CD4-positive, alpha-beta T cell treated with Interferon alpha-2 for 1 hour (primary cell): ENCODE data around the gene SEMA3A.

Source experiments
- DNase-seq, 2 donors: peaks; one replicate each; pipeline ENCODE4 v3.0.0-alpha.2; 2020 to 2022

Gene SEMA3A

DNA sequence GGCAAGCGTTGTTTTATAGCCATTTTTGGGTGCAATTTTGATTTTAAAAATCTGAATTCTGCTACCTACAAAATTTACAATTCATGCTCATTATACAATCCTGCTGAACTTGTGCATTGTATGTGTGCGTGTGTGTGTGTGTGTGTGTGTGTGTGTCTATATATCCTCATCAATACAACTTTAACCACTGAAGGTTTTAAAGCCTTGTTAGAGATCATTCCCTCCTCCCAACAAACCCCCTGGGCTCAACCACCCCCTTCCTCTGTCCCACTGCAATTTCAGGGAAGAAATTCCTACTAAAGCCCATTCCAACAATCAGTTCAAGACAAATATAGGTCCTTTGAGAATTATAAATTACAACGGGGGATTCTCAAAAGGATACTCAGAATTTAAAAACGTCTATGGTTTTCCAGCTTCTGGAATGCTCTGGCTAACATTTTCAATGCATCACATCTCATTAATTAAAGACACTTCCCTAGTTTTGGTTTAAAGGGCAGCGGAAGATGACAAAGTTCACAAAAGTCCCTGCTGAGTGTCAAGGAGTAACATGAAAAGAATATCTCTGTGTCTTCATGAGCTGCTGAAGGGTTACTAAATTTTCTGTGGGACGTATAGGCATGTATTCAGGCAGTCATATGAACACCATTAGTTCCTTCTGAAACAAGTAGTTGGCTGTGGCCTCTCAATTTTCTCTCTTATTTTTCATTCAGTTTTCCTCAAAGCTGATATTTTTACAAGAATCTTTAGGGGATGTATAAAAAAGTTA lies 889 bp upstream of the SEMA3A start:
- DNase-seq: no peak

DNA sequence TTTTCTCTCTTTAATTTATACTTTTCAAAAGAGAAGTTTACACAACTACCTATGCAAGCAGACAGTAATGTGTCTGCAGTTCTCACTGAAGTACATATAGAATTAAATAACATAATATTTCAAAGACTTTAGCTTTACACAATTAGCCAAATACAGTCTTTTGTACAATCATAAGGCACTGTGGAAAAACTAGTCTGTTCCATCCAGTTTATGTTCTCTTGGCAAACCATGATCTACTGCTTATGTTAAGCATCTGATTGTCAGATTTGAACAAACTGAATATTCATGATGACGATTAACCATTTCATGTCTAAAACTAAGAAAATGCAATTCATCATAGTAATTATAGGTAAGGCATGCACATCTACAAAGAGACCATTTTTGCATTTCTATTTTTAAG lies 842 bp downstream of the SEMA3A start:
- DNase-seq: no peak

DNA sequence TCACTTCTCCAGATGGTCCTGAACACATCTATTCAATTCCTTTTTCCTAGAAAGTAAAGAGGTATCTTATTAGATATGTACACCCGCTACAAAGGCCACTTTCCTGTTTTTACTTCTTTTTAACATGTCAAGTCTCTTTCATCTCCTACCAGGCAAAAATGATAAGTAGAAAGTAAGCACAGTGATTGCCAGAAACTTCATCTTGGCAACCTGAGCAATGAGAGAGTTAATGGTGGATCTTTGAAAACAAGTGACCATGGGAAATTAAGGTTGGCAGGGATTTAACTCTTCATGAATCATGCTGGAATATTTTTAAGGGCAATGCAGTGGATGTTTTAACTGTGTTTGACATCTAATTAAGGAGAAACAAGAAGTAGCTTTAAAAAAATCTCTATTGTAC lies 2.7 kb downstream of the SEMA3A start:
- no peak for DNase-seq

DNA sequence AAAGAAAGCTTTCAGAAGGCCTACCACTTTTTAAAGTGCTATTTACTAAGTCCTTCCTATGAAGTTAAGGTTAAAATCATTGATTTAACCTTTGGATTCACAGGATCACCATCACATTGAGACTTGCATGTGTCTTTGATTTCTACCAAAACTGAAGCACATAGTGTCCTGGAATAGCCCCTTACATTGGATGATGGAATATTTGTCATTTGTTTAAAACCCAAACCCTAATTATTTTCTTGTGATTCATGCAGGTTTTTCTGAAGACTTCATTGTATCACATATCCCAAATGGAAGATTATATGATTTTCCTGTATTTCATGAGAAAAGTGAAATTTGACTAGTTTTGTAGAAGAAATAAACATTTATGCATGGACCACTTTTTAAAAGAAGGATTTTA lies 3.3 kb downstream of the SEMA3A start:
- DNase-seq: no peak

DNA sequence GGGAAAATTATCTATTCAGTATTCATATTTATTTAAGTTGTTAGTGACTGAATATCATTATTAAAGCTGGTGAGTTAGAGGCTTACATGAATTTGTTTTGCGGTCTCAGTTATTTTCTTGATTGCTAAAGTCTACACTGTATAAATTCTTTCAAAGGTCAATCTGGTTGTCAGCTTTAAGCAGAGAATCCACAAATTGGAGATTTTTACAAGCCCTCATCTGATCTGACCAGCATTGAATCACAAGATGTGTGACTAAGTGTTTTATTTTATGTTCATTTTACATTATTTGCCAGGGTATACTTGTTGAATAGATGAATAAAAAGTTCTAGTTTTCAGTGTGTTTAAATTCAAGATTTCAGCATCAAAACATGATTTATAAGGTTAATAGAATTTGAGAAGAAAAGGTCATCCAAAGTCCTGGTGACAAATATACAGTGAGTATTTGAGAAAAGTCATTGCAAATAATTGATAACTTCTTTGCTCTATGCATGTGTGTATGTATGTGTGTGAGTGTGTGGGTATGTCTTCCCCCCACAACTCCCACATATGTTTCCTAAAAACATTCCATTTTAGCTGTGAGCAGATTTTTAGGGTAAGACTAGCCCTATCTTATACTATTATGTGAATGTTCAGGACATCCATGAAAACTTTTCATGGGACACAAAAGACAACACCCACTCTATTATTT lies 4.4 kb downstream of the SEMA3A start:
- DNase-seq: no peak

DNA sequence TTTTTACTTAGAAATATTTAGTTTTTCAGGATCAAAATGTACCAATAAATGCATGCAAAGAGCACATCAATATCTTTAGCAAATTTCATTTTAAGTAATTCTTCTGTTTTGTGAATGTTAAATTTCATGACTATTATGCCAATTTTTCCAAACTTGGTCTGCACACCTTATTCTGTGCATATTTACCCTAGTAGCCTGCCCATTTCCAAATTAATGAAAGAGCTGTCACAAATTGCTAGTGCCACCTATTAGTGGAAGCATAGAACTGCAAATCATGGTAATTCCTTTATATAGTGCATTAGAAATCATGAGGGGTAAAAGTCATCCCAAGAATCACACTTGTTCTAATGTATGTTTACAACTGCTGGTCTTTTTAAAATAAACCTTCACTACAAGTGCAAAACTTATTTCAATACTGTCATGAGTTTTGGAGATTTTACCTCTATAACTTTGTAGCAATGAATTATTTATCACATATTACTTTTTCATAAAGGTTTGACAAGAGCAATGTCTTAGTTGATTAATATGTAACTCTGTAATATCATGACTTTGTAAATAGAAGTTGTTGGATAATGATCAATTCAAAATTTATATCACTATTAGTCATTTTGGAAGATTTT lies 5.7 kb downstream of the SEMA3A start:
- DNase-seq: no peak

DNA sequence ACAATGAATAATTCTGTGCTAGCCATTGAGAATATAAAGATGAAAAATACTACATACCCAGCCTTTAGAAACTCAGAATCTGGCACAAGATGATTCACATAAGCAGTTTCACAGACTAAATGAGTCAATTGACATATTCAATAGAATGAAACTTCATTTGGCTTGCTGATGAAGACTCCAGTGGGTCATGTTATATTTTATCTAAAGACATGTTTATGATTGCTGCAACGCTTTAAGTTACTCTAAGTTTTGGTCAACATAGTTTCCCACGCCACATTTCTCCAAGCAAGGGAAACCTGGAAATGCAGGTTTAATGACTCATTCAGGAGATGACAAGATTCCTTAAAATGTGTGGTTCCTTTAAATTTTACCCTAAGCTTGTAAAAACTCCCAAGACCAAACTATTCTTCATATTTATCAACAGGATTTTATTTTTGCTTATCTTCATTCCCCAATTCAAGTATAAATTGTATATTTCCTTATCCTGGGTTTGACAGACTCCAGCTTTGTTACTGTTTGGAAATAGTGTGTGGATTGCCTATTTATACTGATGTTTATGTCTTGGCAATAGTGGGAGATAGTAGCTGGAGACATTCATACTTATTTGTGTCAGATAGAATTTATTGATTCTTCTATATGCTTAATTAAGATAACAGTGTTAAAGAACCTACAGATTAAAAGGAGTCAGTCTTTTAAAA lies 6.6 kb downstream of the SEMA3A start:
- no peak for DNase-seq

DNA sequence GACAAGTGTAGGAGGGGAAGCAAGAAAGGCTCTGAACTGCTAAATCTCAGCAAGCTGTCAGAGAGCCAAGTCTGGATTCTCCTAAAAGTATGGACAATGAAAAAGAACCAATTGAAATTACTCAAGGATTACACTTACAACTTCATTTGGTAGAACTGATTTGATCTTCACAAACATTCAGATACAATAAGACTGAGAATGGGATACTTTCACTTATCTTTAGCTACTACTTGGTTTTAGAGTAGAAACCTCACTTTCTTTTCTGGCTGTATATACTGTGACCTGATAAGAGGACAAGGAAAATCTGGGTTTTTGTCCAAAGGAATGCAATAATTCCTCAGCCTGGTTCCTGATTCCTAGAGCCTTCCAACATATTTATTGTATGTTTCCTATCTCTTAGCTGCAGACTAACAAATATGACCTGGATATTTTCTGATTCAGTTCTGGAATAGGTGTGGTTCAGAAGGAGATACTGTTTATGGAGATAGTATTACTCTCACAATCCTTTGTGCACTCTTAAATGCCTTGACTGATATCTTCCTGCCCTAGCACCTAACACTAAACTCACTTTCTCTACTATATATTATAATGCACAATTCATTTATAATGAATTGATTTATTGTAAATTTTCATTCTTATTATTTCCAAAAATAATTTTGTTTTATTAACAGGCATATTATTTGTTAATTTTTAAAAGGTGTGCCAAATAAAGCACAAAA lies 7.3 kb downstream of the SEMA3A start:
- no peak for DNase-seq

DNA sequence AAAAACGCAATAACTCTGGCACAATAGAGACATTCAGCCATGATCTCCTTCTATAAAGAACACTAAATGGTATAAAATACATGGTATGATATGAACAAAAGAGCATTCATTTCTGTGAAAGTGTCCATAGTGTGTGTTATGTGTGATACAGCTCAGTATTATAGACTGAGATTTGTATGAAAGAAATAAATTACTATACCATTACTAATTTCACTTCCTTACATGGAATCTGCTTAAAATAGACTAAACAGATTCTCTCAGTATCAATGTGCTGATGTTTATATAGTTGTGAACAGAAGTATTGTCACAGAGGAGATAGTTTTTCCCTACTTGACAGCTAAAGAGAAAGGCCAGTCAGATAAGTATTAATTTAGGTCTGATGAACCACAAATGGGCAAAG lies 10.8 kb downstream of the SEMA3A start:
- no peak for DNase-seq

DNA sequence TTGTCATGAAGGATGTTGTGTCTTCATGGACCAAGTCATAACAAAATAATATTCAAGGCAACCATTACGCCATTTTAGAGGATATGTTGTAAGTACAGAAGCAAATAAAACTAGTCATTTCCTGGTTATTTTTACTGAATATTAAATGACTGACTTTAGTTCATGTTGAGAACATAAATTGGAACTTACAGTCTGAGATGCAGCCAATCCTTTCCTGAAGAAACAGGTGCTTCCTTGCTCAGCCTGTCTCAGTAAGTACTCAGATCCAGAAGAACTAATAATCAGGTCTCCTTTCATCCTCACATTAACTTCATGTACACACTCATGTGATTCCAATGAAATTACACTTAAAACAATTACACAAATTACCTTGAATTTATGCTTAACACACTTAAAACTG lies 12.3 kb downstream of the SEMA3A start:
- DNase-seq: no peak

DNA sequence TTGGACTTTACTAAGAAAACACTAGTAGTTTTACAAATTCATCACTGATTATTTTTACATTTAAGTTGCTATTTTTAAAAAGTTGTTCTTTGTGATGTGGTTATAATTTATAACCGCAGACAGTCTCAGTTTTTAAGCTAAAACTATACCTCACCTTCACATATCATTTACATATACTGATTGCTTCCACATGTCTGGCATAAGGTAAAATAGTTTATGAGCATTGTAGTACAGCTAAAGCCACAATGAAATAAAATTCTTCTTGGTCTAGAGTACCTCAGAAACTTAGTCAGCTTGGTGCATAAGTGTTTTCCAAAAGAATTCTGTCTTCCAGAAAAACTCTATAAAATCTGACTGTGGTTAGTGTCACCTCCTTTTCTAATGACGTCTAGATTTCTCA lies 13.0 kb downstream of the SEMA3A start:
- no peak for DNase-seq

DNA sequence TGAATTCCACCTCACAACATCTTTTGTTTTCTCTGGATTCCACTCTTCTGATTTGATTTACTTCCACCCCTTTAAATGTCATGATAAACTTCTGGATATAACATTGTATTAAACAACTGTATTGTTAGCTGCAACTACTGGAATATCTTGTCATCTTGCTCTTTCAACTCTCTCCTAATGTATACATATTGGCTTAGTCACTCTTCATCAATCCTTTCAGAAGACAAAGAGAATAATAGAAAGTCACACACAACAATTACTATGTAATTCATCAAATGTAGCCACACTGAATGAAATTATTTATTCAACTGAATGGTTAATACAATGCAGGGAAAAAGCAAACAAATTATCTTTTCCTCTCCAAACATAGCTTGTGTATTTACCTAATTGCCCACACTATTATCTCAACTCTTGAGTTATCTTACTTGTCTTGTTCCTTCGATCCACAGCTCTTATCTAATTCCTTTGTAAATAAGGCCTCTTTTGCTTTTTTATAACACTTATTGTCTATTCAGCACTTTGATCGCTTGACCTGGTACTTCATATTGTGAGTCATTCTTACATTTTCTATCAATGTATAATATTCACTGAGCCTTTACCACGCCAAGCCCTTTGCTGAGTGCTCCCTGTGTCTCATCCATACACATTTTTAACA lies 16.7 kb downstream of the SEMA3A start:
- DNase-seq: no peak

DNA sequence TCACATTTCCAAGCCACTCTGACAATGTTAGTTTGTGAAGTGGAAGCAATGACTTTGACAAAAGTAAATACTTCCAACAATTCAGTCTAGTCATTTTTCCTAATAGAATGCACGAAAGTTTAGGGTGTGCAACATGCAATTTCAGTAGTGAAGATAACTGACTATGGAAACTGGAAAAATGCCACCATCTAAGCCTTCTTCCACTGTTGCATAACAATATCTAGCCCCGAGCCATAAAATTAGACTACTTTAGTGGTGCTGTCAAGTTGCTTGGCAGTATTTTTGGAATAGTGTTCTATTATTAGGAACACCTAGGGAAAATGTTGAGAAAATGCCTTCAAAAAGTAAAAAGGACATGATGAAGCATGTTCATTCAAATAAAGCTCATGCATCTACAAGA lies 17.9 kb downstream of the SEMA3A start:
- no peak for DNase-seq

DNA sequence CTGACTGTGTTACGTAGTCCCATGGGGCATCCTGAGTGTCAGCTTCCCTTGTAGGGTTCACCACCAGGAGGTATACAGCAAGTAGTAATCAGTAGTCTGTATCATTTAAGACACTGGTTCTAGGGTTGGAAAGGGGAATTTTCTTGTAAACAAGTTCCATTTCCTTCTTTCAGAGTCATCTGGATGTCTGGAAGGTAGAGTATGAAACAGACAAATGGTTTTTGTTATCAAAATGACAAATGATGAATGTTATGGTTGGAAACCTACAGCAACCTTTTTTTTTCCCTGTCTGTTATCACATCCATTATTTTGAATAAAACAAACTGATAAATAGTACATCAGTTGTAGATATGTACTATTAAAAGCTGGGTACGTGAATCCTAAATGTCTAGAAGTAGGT lies 19.1 kb downstream of the SEMA3A start:
- DNase-seq: no peak

DNA sequence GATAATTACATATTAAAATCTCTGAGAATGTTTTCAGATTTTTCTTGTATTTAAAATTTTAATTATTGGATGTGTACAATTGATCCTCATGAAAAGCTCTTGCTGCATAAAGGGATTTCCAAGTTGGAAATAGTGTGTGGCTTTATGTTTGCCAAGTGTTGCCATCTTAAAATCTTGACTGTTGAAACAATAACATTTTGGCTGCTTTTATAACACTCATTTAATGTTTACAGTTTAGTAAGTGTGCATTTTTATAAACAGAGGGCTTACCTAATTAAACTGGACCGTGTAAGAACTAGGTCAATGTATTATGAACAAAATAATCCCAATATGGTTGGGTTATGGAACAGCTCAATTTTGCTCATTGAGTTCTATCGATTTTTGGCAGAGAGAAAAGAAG lies 23.9 kb downstream of the SEMA3A start:
- DNase-seq: no peak

DNA sequence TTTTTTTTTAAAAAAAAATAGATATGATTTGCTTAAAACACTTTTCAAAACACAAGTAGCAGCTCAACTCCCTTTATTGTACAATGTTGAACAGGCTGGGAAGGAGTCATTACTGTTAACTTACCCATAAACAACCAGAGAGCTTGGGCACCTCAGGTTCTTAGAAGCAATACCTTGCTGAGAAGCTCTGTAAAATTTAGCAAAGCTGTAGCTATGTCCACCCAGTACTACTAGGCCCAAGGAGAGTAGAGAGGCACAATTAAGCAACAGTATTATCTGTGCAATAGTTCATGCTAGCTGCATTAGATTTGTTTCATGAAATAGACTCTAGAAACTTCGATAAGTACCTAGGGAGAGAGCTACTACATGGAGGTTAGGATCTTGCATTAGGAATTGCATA lies 32.0 kb downstream of the SEMA3A start:
- no peak for DNase-seq

DNA sequence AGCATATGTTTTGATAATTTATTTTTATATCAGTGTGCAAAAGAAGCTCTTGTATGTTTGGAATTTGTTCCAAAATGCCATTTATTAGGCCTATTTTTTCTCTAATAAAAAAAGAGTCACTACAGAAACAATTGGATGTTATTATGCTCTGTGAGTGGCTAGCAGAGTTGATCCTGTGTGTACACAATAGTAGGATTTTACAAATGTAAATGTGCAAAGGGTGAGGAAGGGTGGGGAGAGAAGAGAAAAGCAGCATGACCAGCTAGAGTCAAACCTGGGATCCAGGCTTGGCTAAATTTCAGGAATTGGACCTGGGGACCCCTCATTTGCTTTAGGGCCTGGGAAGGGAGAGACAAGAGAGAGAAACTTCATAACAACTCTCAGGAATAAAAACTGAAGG lies 32.5 kb downstream of the SEMA3A start:
- DNase-seq: no peak

DNA sequence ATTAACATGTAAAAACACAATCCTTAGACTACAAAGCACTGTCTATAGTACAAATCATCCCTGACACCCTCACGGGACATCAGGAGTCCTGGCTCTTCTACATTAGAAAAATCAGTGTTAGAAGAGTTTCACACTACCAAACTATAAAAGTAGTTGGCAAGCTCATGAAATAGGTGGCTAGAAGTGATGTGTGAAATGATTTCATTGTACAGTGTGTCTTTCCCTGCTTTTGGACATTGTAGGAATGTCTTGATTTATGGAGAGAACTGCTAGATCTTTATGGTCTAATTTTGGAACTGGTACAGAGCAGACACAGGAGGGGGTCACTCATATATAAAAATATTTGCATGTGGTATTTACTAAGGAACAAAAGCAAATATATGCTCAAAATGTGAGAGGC lies 33.2 kb downstream of the SEMA3A start:
- no peak for DNase-seq

DNA sequence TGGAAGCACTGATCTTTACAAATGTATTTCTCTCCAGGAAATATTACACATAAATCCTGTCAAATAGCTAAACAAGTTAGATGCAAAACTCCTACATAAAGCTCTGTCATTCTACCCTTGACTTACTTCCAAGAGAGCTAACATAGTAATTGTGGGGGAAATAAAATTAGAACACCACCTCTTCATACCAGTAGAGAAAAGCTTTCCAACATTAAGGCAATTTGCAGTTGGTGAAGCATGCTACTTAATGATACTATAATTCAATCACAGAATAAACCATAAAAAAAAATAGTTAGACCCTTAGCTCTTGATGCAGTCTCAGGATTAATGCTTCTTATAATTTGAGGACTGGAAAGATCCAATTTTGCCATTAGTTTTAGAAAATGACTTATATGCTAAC lies 35.2 kb downstream of the SEMA3A start:
- no peak for DNase-seq

DNA sequence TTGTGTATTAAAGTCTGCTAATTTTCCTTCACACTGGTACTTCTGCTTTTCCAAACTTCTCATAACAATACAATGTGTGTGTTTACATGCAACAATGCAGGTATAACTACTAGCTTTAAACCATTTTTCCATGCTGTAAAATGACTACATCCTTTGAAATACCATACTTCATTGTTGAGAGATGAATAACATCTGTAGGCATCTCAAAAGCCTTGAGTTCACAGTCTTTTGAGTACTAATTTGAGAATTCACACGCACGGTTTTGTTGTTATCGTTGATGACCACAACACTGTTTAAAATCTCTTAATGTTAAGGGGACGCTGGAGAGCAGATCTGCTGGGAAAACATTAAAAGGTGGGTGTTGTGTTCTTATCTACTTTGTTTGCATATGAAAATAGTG lies 37.4 kb downstream of the SEMA3A start:
- DNase-seq: no peak

DNA sequence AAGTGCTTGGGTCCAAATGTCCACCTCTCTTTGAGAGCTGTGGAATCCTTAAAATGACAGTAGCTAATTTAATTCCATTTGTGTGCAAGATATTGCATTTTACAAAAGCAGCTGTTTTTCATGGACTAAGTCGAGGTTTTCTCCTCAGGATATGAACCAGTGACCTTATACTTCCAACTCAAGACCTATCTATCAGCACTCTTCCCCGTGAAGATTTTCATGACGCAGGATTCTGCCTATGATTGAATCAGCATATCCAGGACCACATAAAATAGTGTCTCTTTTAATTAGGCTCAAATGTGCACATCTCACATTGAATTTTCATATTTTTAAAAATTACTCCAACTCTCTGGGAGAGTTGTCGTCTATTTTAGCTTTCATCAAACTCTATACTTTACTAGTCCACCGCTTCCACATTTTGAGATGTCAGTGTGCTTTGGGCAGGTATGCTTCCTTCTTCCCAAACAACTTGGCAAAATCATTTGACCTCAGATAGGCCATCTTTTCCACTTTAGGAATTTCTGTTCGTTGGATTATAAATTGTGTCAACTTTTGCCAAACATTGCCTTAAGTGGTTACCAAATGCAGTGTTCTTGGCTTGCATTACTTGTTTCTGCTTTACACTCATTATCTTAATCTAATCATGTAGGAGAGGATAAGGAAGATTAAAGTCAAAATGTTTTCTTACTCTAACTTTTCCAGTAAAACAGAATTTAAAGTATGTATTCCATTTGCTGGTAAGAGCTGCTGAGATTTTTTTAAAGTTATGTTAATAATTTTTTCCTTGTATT lies 39.4 kb downstream of the SEMA3A start:
- DNase-seq: no peak

DNA sequence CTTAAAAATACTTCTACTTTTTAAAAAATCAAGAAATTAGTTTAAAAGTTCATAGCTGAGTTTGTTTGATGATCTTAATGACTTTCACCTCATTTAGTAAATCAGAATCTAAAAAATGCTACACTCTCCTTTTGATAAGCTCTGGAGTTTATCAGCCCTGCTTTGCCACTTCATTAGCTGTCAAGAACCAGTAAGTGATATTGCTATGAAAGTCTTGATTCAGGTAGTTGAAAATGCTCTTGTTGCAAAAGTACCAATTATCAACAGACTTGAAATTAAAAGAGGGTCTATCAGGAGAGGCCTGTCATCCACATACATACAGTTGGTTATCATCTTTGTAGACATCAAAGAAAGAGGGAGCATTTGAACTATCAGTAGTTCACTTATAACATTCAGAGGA lies 41.6 kb downstream of the SEMA3A start:
- DNase-seq: no peak
